H9 (cell line): ENCODE measurements around the gene ADAT1. TPM values are rescaled to one million over a fixed set of nuclear protein-coding genes. Genes with fewer than 3 reads are reported as not detected.

Source experiments
- DNase-seq: peaks from one replicate; pipeline ENCODE4 v3.0.0-alpha.2; 2017
- H2AFZ ChIP-seq: one replicate; pipeline ENCODE4 v1.6.1; 2013; ENCODE audit warnings: mild to moderate bottlenecking, low read length, control low read depth, moderate library complexity
- H2AK5ac ChIP-seq: 2 replicates; pipeline ENCODE4 v1.6.1; 2013; ENCODE audit warnings: low read length, control low read depth, mixed read lengths; ENCODE audit not compliant: insufficient read length
- H2BK120ac ChIP-seq: one replicate; pipeline ENCODE4 v1.6.1; 2013; ENCODE audit warnings: low read depth, mild to moderate bottlenecking, low read length, control low read depth, inconsistent platforms; ENCODE audit not compliant: poor library complexity, severe bottlenecking
- H2BK12ac ChIP-seq: 2 replicates; pipeline ENCODE4 v1.6.1; 2013; ENCODE audit warnings: low read length, control low read depth, mixed read lengths, low read depth; ENCODE audit not compliant: insufficient read length
- H2BK15ac ChIP-seq: 2 replicates; pipeline ENCODE4 v1.6.1; 2013; ENCODE audit warnings: low read depth, low read length, control low read depth
- H2BK20ac ChIP-seq: one replicate; pipeline ENCODE4 v1.6.1; 2013; ENCODE audit warnings: low read depth, mild to moderate bottlenecking, low read length, control low read depth, inconsistent platforms; ENCODE audit not compliant: poor library complexity, severe bottlenecking
- H2BK5ac ChIP-seq: 2 replicates; pipeline ENCODE4 v1.6.1; 2013; ENCODE audit warnings: low read length, control low read depth, mixed read lengths; ENCODE audit not compliant: insufficient read length
- H3K14ac ChIP-seq: 2 replicates; pipeline ENCODE4 v1.6.1; 2013; ENCODE audit warnings: low read length, control low read depth; ENCODE audit not compliant: insufficient read depth
- H3K18ac ChIP-seq: 2 replicates; pipeline ENCODE4 v1.6.1; 2013; ENCODE audit warnings: low read depth, mild to moderate bottlenecking, mixed read lengths, low read length, control low read depth; ENCODE audit not compliant: insufficient read length
- H3K23ac ChIP-seq: 2 replicates; pipeline ENCODE4 v1.6.1; 2013; ENCODE audit warnings: low read length, control low read depth, mixed read lengths, low read depth; ENCODE audit not compliant: insufficient read length
- H3K23me2 ChIP-seq: 2 replicates; pipeline ENCODE4 v1.6.1; 2013; ENCODE audit warnings: low read depth, mild to moderate bottlenecking, mixed read lengths, low read length, control low read depth; ENCODE audit not compliant: insufficient read length, poor library complexity, severe bottlenecking
- H3K27ac ChIP-seq: 2 replicates; pipeline ENCODE4 v1.5.1; 2013; ENCODE audit warnings: low read length, control low read depth, mixed read lengths, low read depth; ENCODE audit not compliant: insufficient read length
- H3K27me3 ChIP-seq: 2 replicates; pipeline ENCODE4 v1.6.1; 2013; ENCODE audit warnings: low read length, control low read depth, inconsistent platforms; ENCODE audit not compliant: insufficient read depth
- H3K4ac ChIP-seq: 2 replicates; pipeline ENCODE4 v1.6.1; 2013; ENCODE audit warnings: low read depth, mild to moderate bottlenecking, control low read depth, inconsistent platforms, low read length, moderate library complexity
- H3K4me1 ChIP-seq: 2 replicates; pipeline ENCODE4 v1.6.1; 2013; ENCODE audit warnings: low read length, control low read depth, inconsistent platforms; ENCODE audit not compliant: insufficient read depth
- H3K4me2 ChIP-seq: 2 replicates; pipeline ENCODE4 v1.6.1; 2013; ENCODE audit warnings: low read length, control low read depth, mixed read lengths; ENCODE audit not compliant: insufficient read length, insufficient read depth
- H3K56ac ChIP-seq: 2 replicates; pipeline ENCODE4 v1.6.1; 2013; ENCODE audit warnings: low read depth, mild to moderate bottlenecking, mixed read lengths, low read length, control low read depth; ENCODE audit not compliant: insufficient read length
- H3K79me1 ChIP-seq: 2 replicates; pipeline ENCODE4 v1.6.1; 2013; ENCODE audit warnings: low read depth, mild to moderate bottlenecking, moderate library complexity, low read length, control low read depth, inconsistent platforms; ENCODE audit not compliant: insufficient read depth, poor library complexity, severe bottlenecking
- H3K79me2 ChIP-seq: 2 replicates; pipeline ENCODE4 v1.6.1; 2013; ENCODE audit warnings: low read length, control low read depth, inconsistent platforms; ENCODE audit not compliant: insufficient read depth
- H3K9ac ChIP-seq: 2 replicates; pipeline ENCODE4 v1.6.1; 2013; ENCODE audit warnings: low read length, control low read depth, mixed read lengths; ENCODE audit not compliant: insufficient read length; ENCODE audit errors: extremely low read depth
- H3K9me3 ChIP-seq: one replicate; pipeline ENCODE4 v1.6.1; 2013; ENCODE audit warnings: low read depth, low read length, inconsistent platforms; ENCODE audit not compliant: control insufficient read depth
- H3T11ph ChIP-seq: one replicate; pipeline ENCODE4 v1.6.1; 2013; ENCODE audit warnings: mild to moderate bottlenecking, low read length, control low read depth, inconsistent platforms
- H4K20me1 ChIP-seq: one replicate; pipeline ENCODE4 v1.6.1; 2013; ENCODE audit not compliant: control insufficient read depth, insufficient read length, insufficient read depth
- H4K5ac ChIP-seq: 2 replicates; pipeline ENCODE4 v1.6.1; 2013; ENCODE audit warnings: low read depth, mild to moderate bottlenecking, mixed read lengths, low read length, control low read depth; ENCODE audit not compliant: insufficient read length
- H4K8ac ChIP-seq: replicated peaks from 2 replicates; pipeline ENCODE4 v1.6.1; 2013; ENCODE audit warnings: low read length, control low read depth, mixed read lengths, low read depth; ENCODE audit not compliant: insufficient read length
- H4K91ac ChIP-seq: 2 replicates; pipeline ENCODE4 v1.6.1; 2013; ENCODE audit warnings: low read depth, mild to moderate bottlenecking, moderate library complexity, mixed read lengths, low read length, control low read depth; ENCODE audit not compliant: insufficient read length
- H3K27ac Mint-ChIP-seq, 3 experiments: 2 replicates in 2 of 3; 3 replicates in 1 of 3; pipeline ENCODE4 v1.8.0; 2020 to 2021; ENCODE audit warnings: mixed read lengths in 3 of 3, mild to moderate bottlenecking in 1 of 3, moderate library complexity in 1 of 3
- H3K27me3 Mint-ChIP-seq: 2 replicates; pipeline ENCODE4 v1.8.0; 2021; ENCODE audit warnings: low read depth, mild to moderate bottlenecking, moderate library complexity, mixed read lengths
- H3K36me3 Mint-ChIP-seq, 3 experiments: 2 replicates in 2 of 3; 3 replicates in 1 of 3; pipeline ENCODE4 v1.8.0; 2020 to 2021; ENCODE audit warnings: low read depth in 3 of 3, mixed read lengths in 3 of 3; ENCODE audit not compliant: insufficient read depth in 1 of 3
- H3K4me1 Mint-ChIP-seq, 2 experiments: 2 replicates each; pipeline ENCODE4 v1.8.0; 2020; ENCODE audit warnings: mixed read lengths in 2 of 2
- H3K4me3 Mint-ChIP-seq, 2 experiments: 2 replicates in 1 of 2; 3 replicates in 1 of 2; pipeline ENCODE4 v1.8.0; 2020 to 2021; ENCODE audit warnings: mild to moderate bottlenecking in 2 of 2, mixed read lengths in 2 of 2, moderate library complexity in 1 of 2
- H3K9me3 Mint-ChIP-seq, 2 experiments: 2 replicates in 1 of 2; 3 replicates in 1 of 2; pipeline ENCODE4 v1.8.0; 2020; ENCODE audit warnings: mild to moderate bottlenecking in 2 of 2, mixed read lengths in 2 of 2, moderate library complexity in 1 of 2
- CTCF ChIP-seq: fragments of 200-600 bp; sonication (generic); conservative IDR thresholded peaks from 3 replicates; pipeline ENCODE4 v1.8.0; 2021; ENCODE audit warnings: antibody characterized with exemption, mild to moderate bottlenecking
- WGBS: extraction: QIAGEN DNeasy Blood & Tissue Kit; methylation state at CpG from one replicate; pipeline ENCODE4 v1.1.7; 2013; ENCODE audit warnings: missing lambda C conversion rate, low lambda C conversion rate, mixed read lengths; ENCODE audit not compliant: insufficient read length; ENCODE audit errors: extremely low coverage; 5-methylcytosine and 5-hydroxymethylcytosine counted together
- total RNA-seq: library from RNA; stranded (reverse); gene quantifications from 2 replicates; pipeline ENCODE4 v1.2.1, GENCODE V29; 2021

The ADAT1 gene
- total RNA-seq, 1 experiment from 2014 or later = 54.2 TPM

GRCh38 chr16:75572864-75573542 is 50.1 kb downstream of the ADAT1 start:
- no peak for TF ChIP-seq CTCF
- H2BK20ac ChIP-seq = no peak overlapping the region
- no peak overlapping the region for H3T11ph ChIP-seq
- Mint-ChIP-seq H3K27ac (no peak overlapping the region; a peak in 1 of 7 replicates), H3K4me3 (no peak overlapping the region), H3K36me3 (peaks cover 17 to 71% (median 62%) of the 10 kb centered on the region in 3 experiments; a peak in 6 of 7 replicates), H3K4me1 (peaks cover 14 to 15% of the 10 kb centered on the region in 2 experiments), H3K9me3 (no peaks in the 10 kb centered on the region), H3K27me3 (no peaks in the 10 kb centered on the region)
- H3K79me2 ChIP-seq = no peaks in the 10 kb centered on the region
- no peak for DNase-seq
- H3K9ac ChIP-seq = no peak overlapping the region
- H2AK5ac ChIP-seq = no peak overlapping the region
- no peaks in the 10 kb centered on the region for H3K23me2 ChIP-seq
- no CpG with 5 or more reads among the region's 3 CpGs for WGBS
- H4K91ac ChIP-seq = no peak overlapping the region
- H3K27ac ChIP-seq = no peak overlapping the region
- H3K4me1 ChIP-seq = peaks cover 8% of the 10 kb centered on the region; the same call in 1 of the 2 replicates
- no peak overlapping the region for H4K5ac ChIP-seq
- H3K56ac ChIP-seq = no peak overlapping the region
- no peak overlapping the region for H3K4me2 ChIP-seq
- H3K14ac ChIP-seq = no peak overlapping the region
- H3K18ac ChIP-seq = no peak overlapping the region
- H3K79me1 ChIP-seq = no peaks in the 10 kb centered on the region
- no peak overlapping the region for H4K8ac ChIP-seq
- H3K4ac ChIP-seq = no peak overlapping the region
- no peak overlapping the region for H2BK15ac ChIP-seq
- no peak overlapping the region for H2BK120ac ChIP-seq
- H2BK5ac ChIP-seq = no peak overlapping the region
- no peaks in the 10 kb centered on the region for H3K9me3 ChIP-seq
- no peaks in the 10 kb centered on the region for H4K20me1 ChIP-seq
- H2BK12ac ChIP-seq = no peak overlapping the region
- no peak overlapping the region for H3K23ac ChIP-seq
- no peak overlapping the region for H2AFZ ChIP-seq
- no peaks in the 10 kb centered on the region for H3K27me3 ChIP-seq
